ENCODE measurements around the gene RBCK1. TPM values are rescaled to one million over a fixed set of nuclear protein-coding genes. Genes with fewer than 3 reads are reported as not detected.

The RBCK1 gene
- total RNA-seq, 1 experiment from 2014 or later, result 46.8 TPM

- Histone ChIP-seq H3K27ac (ENCODE audit: insufficient read length, low read depth, low read length) (no peak overlapping the region), H3K14ac (ENCODE audit: insufficient read depth, low read length) (no peak overlapping the region), H3K9ac (ENCODE audit: extremely low read depth, insufficient read length, low read length) (no peak overlapping the region), H3K4ac (ENCODE audit: low read depth, low read length) (no peak overlapping the region), H2BK5ac (ENCODE audit: insufficient read length, low read length) (no peak overlapping the region), H2BK120ac (ENCODE audit: low read depth, low read length, poor library complexity, severe bottlenecking) (no peak overlapping the region), H3K23ac (ENCODE audit: insufficient read length, low read depth, low read length) (no peak overlapping the region), H3K9me3 (ENCODE audit: control insufficient read depth, low read depth, low read length) (no peaks in the 10 kb centered on the region), H3K27me3 (ENCODE audit: insufficient read depth, low read length) (no peaks in the 10 kb centered on the region), H2BK20ac (ENCODE audit: low read depth, low read length, poor library complexity, severe bottlenecking) (no peak overlapping the region), H3T11ph (ENCODE audit: low read length) (no peak overlapping the region), H2AK5ac (ENCODE audit: insufficient read length, low read length) (no peak overlapping the region), H4K91ac (ENCODE audit: insufficient read length, low read depth, low read length) (no peak overlapping the region), H2AFZ (ENCODE audit: low read length) (no peak overlapping the region), H4K20me1 (ENCODE audit: control insufficient read depth, insufficient read depth, insufficient read length) (no peaks in the 10 kb centered on the region), H3K4me2 (ENCODE audit: insufficient read depth, insufficient read length, low read length) (no peak overlapping the region), H3K79me2 (ENCODE audit: insufficient read depth, low read length) (no peaks in the 10 kb centered on the region), H4K5ac (ENCODE audit: insufficient read length, low read depth, low read length) (no peak overlapping the region), H3K23me2 (ENCODE audit: insufficient read length, low read depth, low read length, poor library complexity, severe bottlenecking) (no peaks in the 10 kb centered on the region), H3K79me1 (ENCODE audit: insufficient read depth, low read depth, low read length, poor library complexity, severe bottlenecking) (no peaks in the 10 kb centered on the region), H2BK12ac (ENCODE audit: insufficient read length, low read depth, low read length) (no peak overlapping the region), H3K4me1 (ENCODE audit: insufficient read depth, low read length) (no peaks in the 10 kb centered on the region), H3K56ac (ENCODE audit: insufficient read length, low read depth, low read length) (no peak overlapping the region), H4K8ac (replicated peaks; ENCODE audit: insufficient read length, low read depth, low read length) (no peak overlapping the region), H2BK15ac (ENCODE audit: low read depth, low read length) (no peak overlapping the region), H3K18ac (ENCODE audit: insufficient read length, low read depth, low read length) (no peak overlapping the region)
- Mint-ChIP-seq H3K9me3 (no peaks in the 10 kb centered on the region), H3K4me1 (peaks cover 5 to 9% of the 10 kb centered on the region in 2 experiments; a peak in 3 of 4 replicates), H3K27me3 (ENCODE audit: low read depth) (peaks cover 2% of the 10 kb centered on the region), H3K4me3 (no peak overlapping the region), H3K27ac (no peak overlapping the region), H3K36me3 (ENCODE audit: insufficient read depth in 1 of 3, low read depth in 3 of 3) (peaks cover 20 to 51% (median 48%) of the 10 kb centered on the region in 3 experiments; a peak in 6 of 7 replicates)
- TF ChIP-seq, protein P1, sequence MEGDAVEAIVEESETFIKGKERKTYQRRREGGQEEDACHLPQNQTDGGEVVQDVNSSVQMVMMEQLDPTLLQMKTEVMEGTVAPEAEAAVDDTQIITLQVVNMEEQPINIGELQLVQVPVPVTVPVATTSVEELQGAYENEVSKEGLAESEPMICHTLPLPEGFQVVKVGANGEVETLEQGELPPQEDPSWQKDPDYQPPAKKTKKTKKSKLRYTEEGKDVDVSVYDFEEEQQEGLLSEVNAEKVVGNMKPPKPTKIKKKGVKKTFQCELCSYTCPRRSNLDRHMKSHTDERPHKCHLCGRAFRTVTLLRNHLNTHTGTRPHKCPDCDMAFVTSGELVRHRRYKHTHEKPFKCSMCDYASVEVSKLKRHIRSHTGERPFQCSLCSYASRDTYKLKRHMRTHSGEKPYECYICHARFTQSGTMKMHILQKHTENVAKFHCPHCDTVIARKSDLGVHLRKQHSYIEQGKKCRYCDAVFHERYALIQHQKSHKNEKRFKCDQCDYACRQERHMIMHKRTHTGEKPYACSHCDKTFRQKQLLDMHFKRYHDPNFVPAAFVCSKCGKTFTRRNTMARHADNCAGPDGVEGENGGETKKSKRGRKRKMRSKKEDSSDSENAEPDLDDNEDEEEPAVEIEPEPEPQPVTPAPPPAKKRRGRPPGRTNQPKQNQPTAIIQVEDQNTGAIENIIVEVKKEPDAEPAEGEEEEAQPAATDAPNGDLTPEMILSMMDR (conservative IDR thresholded peaks at IDR 0.05), result no peak
- WGBS (ENCODE audit: extremely low coverage, insufficient read length, low lambda C conversion rate), result no CpG with 5 or more reads among the region's 4 CpGs
- DNase-seq, result no peak
These were observed 19.3 kb downstream of the RBCK1 start for GRCh38 chr20:427401-427800.

Measured in H9 (cell line).